Thyroid gland (tissue), 4 donors: Measurements from ENCODE around the gene PCCA. TPM values are rescaled to one million over a fixed set of nuclear protein-coding genes. Genes with fewer than 3 reads are reported as not detected.

ENCODE experiments used
- DNase-seq, 2 donors: peaks; one replicate each; pipeline ENCODE4 v3.0.0-alpha.2; 2019
- H3K27ac ChIP-seq, 3 donors: fragments of 200-600 bp; sonication (generic); 1 replicate in 2 of 3; 2 replicates in 1 of 3; pipeline ENCODE4 v1.5.1; 2016 to 2019; ENCODE audit warnings: mild to moderate bottlenecking in 1 of 3, moderate library complexity in 1 of 3
- H3K27me3 ChIP-seq: fragments of 200-600 bp; sonication (generic); one replicate; pipeline ENCODE4 v1.5.1; 2019
- H3K36me3 ChIP-seq, 2 donors: fragments of 200-600 bp; sonication (generic); one replicate each; pipeline ENCODE4 v1.5.1; 2016 to 2019
- H3K4me1 ChIP-seq, 2 donors: fragments of 200-600 bp; sonication (generic); one replicate each; pipeline ENCODE4 v1.5.1; 2017 to 2019
- H3K4me3 ChIP-seq, 3 donors: fragments of 200-600 bp; sonication (generic); replicated peaks in 1 of 3; 1 replicate in 2 of 3; 2 replicates in 1 of 3; pipeline ENCODE4 v1.5.1; 2016; ENCODE audit warnings: mild to moderate bottlenecking in 1 of 3
- H3K9me3 ChIP-seq: fragments of 200-600 bp; sonication (generic); one replicate; pipeline ENCODE4 v1.5.1; 2017
- CTCF ChIP-seq, 6 experiments: fragments of 200-600 bp in 3 of 6; fragments of 450-650 bp in 3 of 6; sonication (generic) in 3 of 6; IDR thresholded peaks; one replicate each; pipeline ENCODE4 v1.5.1; 2016 to 2019; ENCODE audit warnings: antibody characterized with exemption in 6 of 6, mild to moderate bottlenecking in 2 of 6, inconsistent platforms in 1 of 6, moderate library complexity in 1 of 6
- POLR2A ChIP-seq, 2 donors: fragments of 450-650 bp; IDR thresholded peaks; one replicate each; pipeline ENCODE4 v1.6.1; 2017; ENCODE audit warnings: antibody characterized with exemption in 2 of 2, mild to moderate bottlenecking in 2 of 2, moderate library complexity in 1 of 2
- WGBS, 2 donors: methylation state at CpG; one replicate each; pipeline ENCODE4 v1.1.5; 2017; 5-methylcytosine and 5-hydroxymethylcytosine counted together
- intact Hi-C: fragments of 100-400 bp; cut with DNase I; formaldehyde crosslinking; loops from one replicate; pipeline ENCODE4 v1.15.1; 2023
- total RNA-seq, 4 donors: library from RNA; depleted of rRNA; stranded (reverse); fragments of >200 nt; gene quantifications; one replicate each; pipeline ENCODE4 v1.2.3, GENCODE V29; 2016

Gene PCCA
- total RNA-seq, 4 donors from 2014 or later: 54.3 to 95.2 (median 67.7) TPM

DNA sequence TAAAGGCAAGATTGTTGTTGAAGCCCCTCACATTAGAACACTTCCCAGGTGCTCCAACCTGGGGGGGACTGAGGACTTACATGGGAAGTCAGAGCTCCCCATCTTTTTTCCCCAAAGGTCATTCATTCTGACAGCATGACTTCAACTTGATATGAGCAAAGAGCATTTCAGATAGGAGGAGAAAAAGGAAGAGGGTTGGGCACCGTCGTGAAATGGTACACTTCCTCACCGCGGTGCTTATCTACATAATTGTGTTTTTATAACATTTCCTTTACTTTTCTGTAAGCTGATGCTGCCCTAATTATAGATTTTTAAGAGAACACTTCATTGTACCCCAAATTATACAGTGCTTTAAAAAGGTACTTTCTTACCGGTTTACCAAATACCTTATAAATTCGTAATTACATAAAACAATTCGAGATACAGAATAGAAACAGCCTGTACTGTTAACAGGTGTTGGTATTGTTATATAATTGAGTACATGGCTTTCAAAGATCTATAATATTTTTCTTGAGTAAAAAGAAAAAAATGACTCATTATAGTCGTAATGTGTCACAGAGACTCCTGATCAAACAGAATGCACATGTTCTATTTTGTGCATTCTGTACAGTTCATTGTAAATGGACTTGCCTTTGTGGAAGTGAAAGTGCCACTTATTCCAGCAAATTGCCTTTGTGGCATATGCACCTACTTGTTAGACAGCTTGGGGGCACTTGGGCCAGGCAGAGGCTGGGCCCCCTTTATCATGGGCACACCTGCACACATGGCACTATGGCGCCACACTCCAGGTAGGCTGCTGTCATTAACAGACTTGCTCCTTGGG lies 417.9 kb downstream of the PCCA start:
- Histone ChIP-seq H3K4me1 (no peaks in the 10 kb centered on the region), H3K36me3 (no peaks in the 10 kb centered on the region), H3K9me3 (no peaks in the 10 kb centered on the region), H3K27ac (no peak overlapping the region), H3K27me3 (no peaks in the 10 kb centered on the region), H3K4me3 (no peak overlapping the region)
- no peak for DNase-seq
- no peak for TF ChIP-seq POLR2A (IDR thresholded peaks at IDR 0.05)
- TF ChIP-seq CTCF (IDR thresholded peaks at IDR 0.05): no peak
- intact Hi-C loops: no loop called here
- 83 to 93% methylated on average over 9 of the region's 9 CpGs for WGBS, 2 donors

GRCh38 chr13:100508455-100508854 lies 419.6 kb downstream of the PCCA start:
- intact Hi-C loops: no loop called here
- Histone ChIP-seq H3K4me1 (no peaks in the 10 kb centered on the region), H3K27ac (no peak overlapping the region), H3K9me3 (no peaks in the 10 kb centered on the region), H3K36me3 (no peaks in the 10 kb centered on the region), H3K4me3 (no peak overlapping the region), H3K27me3 (no peaks in the 10 kb centered on the region)
- no peak for DNase-seq
- TF ChIP-seq CTCF (IDR thresholded peaks at IDR 0.05) (no peak), POLR2A (IDR thresholded peaks at IDR 0.05) (no peak)
- WGBS, 2 donors: 91 to 92% methylated on average over 6 of the region's 6 CpGs

GRCh38 chr13:100508996-100509395 lies 420.1 kb downstream of the PCCA start:
- intact Hi-C loops: no loop called here
- no peak overlapping the region for H3K27ac ChIP-seq
- no peak overlapping the region for H3K4me3 ChIP-seq
- no peaks in the 10 kb centered on the region for H3K27me3 ChIP-seq
- WGBS, 2 donors: 89 to 95% methylated on average over 8 of the region's 8 CpGs
- H3K9me3 ChIP-seq: no peaks in the 10 kb centered on the region
- no peak for DNase-seq
- H3K4me1 ChIP-seq: no peaks in the 10 kb centered on the region
- TF ChIP-seq POLR2A (IDR thresholded peaks at IDR 0.05): no peak
- TF ChIP-seq CTCF (IDR thresholded peaks at IDR 0.05): no peak
- H3K36me3 ChIP-seq: no peaks in the 10 kb centered on the region

DNA sequence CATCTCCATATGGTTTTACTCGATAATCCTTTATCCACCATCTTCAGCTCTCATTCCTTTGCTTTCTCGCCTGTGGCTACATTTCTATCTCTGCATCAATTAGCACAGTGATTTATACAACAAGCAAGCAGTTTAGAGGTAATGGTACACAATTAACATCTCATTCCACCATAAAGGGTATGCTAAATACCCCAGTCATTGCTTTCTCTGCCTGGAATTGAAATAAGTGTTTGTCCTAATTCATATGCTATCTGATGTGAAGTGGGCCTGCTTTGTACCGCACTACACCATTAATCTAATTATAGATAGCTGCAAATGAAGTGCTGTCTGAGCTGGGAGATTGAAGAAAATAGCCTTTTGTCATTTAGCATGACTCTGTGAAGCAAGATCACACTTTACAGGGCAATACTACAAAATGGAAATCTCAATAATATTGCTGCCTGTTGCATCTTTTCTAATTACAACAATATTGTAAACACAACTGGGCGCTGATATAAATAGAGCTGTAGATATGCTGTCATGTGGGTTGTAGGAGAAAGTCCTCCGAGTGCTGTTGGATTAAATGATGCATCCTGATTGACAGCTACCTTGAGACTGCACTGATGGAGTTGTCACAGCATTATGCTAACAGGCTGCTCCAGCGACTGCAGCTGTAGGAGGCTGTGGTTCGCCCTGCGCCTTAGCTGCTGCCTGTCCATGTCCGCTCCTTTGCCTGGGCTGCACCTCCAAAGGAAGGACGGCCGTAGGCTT lies 421.5 kb downstream of the PCCA start:
- Histone ChIP-seq H3K4me1 (no peaks in the 10 kb centered on the region), H3K27me3 (no peaks in the 10 kb centered on the region), H3K4me3 (no peak overlapping the region), H3K27ac (no peak overlapping the region), H3K9me3 (no peaks in the 10 kb centered on the region), H3K36me3 (peaks cover 0 to under 1% of the 10 kb centered on the region in 2 donors)
- no peak for DNase-seq
- no peak for TF ChIP-seq POLR2A (IDR thresholded peaks at IDR 0.05)
- no peak for TF ChIP-seq CTCF (IDR thresholded peaks at IDR 0.05)
- intact Hi-C loops: no loop called here
- WGBS, 2 donors: 94% methylated on average over 11 of the region's 11 CpGs

DNA sequence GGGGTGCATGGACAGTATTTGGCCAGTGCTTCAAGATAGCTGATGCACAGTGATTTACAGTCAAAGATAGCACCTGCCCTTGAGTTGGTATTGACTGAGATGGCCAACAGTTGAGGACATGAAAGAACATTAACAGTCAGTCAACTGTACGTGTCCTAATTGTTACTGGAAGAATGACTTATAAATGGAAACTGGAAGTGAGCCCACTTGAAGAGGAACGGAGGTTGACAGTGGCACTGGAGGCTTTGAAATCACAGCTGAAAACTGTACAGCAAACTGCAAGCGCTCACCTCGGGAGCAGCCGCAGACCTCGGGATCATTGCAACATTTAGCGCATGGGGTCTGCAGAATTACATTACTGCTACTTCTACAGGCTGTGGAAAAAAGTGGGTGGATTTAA lies 422.6 kb downstream of the PCCA start:
- Histone ChIP-seq H3K27me3 (no peaks in the 10 kb centered on the region), H3K4me3 (no peak overlapping the region), H3K36me3 (peaks cover 0 to 6% of the 10 kb centered on the region in 2 donors), H3K9me3 (no peaks in the 10 kb centered on the region), H3K27ac (no peak overlapping the region), H3K4me1 (no peaks in the 10 kb centered on the region)
- DNase-seq: no peak
- TF ChIP-seq CTCF (IDR thresholded peaks at IDR 0.05) (no peak), POLR2A (IDR thresholded peaks at IDR 0.05) (no peak)
- intact Hi-C loops: no loop called here
- WGBS, 2 donors: 82 to 87% methylated on average over 7 of the region's 7 CpGs
